IPS-20b (cell line): Measurements from ENCODE around the gene TMEM176B.
"Not testable (repeated sequence)": the region's sequence is repeated elsewhere in the genome, so short reads cannot be mapped to it uniquely, and the experiment has no call there.

ENCODE experiments used
- H3K27ac ChIP-seq: one replicate; pipeline ENCODE4 v1.5.1; 2013; ENCODE audit warnings: low read length
- H3K27me3 ChIP-seq: 2 replicates; pipeline ENCODE4 v1.6.1; 2013; ENCODE audit warnings: mild to moderate bottlenecking, low read length, inconsistent platforms; ENCODE audit not compliant: insufficient read depth
- H3K36me3 ChIP-seq: 2 replicates; pipeline ENCODE4 v1.6.1; 2013; ENCODE audit warnings: low read depth, mild to moderate bottlenecking, inconsistent platforms, low read length, moderate library complexity; ENCODE audit not compliant: insufficient read depth
- H3K4me1 ChIP-seq: 2 replicates; pipeline ENCODE4 v1.6.1; 2013; ENCODE audit warnings: mild to moderate bottlenecking, control low read depth, inconsistent platforms, low read length, moderate library complexity; ENCODE audit not compliant: insufficient read depth
- H3K4me3 ChIP-seq: 2 replicates; pipeline ENCODE4 v1.5.1; 2013; ENCODE audit warnings: mild to moderate bottlenecking, low read length, inconsistent platforms
- H3K9ac ChIP-seq: 2 replicates; pipeline ENCODE4 v1.6.1; 2013; ENCODE audit warnings: low read depth, mild to moderate bottlenecking, inconsistent platforms, low read length, moderate library complexity
- H3K9me3 ChIP-seq: 2 replicates; pipeline ENCODE4 v1.6.1; 2013; ENCODE audit warnings: mild to moderate bottlenecking, low read depth, low read length, inconsistent platforms; ENCODE audit not compliant: insufficient read depth

The TMEM176B gene

GRCh38 chr7:150784954-150785353 is 15.2 kb downstream of the TMEM176B start:
- Histone ChIP-seq H3K27ac (no peak overlapping the region), H3K9me3 (no peaks in the 10 kb centered on the region), H3K4me3 (no peak overlapping the region), H3K27me3 (peaks cover 21% of the 10 kb centered on the region), H3K36me3 (no peaks in the 10 kb centered on the region), H3K9ac (no peak overlapping the region), H3K4me1 (no peaks in the 10 kb centered on the region)

GRCh38 chr7:150784120-150784736 is 15.9 kb downstream of the TMEM176B start:
- Histone ChIP-seq H3K27me3 (peaks cover 18% of the 10 kb centered on the region), H3K9me3 (no peaks in the 10 kb centered on the region), H3K9ac (no peak overlapping the region), H3K4me3 (no peak overlapping the region), H3K4me1 (no peaks in the 10 kb centered on the region), H3K27ac (no peak overlapping the region), H3K36me3 (no peaks in the 10 kb centered on the region)

GRCh38 chr7:150781961-150782360 is 18.2 kb downstream of the TMEM176B start:
- Histone ChIP-seq H3K4me1 (no peaks in the 10 kb centered on the region), H3K27ac (no peak overlapping the region)

DNA sequence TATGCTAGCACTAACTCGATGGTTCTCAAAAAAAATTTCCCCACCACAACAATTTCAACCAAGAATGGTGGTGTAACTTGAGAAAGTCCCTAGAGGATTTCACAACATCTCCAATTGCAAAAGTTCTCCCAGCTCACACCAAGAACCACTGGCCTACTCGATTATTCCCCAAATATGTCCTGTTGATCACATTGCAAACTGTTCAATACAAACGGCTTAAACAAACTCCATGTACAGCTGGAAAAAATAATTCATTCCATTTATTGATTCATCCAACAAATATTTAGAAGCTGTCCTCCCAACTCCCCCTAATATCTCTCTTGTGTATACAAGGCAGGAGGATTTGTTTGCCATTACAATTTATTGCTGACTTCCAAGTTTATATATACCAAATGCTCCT is 19.1 kb downstream of the TMEM176B start:
- peaks cover 18% of the 10 kb centered on the region for H3K27me3 ChIP-seq
- no peaks in the 10 kb centered on the region for H3K36me3 ChIP-seq
- no peaks in the 10 kb centered on the region for H3K4me1 ChIP-seq
- H3K9me3 ChIP-seq = no peaks in the 10 kb centered on the region
- no peak overlapping the region for H3K4me3 ChIP-seq
- H3K27ac ChIP-seq = no peak overlapping the region
- no peak overlapping the region for H3K9ac ChIP-seq

More at GRCh38 chr7:150781961-150782360, 18.2 kb downstream of the TMEM176B start:
- Histone ChIP-seq H3K9me3 (no peaks in the 10 kb centered on the region), H3K36me3 (no peaks in the 10 kb centered on the region), H3K27me3 (peaks cover 18% of the 10 kb centered on the region), H3K4me3 (no peak overlapping the region), H3K9ac (no peak overlapping the region)

GRCh38 chr7:150780292-150780691 is 19.9 kb downstream of the TMEM176B start:
- Histone ChIP-seq H3K36me3 (no peaks in the 10 kb centered on the region), H3K9me3 (no peaks in the 10 kb centered on the region), H3K27ac (no peak overlapping the region), H3K4me1 (no peaks in the 10 kb centered on the region), H3K9ac (no peak overlapping the region), H3K27me3 (peaks cover 18% of the 10 kb centered on the region), H3K4me3 (no peak overlapping the region)

DNA sequence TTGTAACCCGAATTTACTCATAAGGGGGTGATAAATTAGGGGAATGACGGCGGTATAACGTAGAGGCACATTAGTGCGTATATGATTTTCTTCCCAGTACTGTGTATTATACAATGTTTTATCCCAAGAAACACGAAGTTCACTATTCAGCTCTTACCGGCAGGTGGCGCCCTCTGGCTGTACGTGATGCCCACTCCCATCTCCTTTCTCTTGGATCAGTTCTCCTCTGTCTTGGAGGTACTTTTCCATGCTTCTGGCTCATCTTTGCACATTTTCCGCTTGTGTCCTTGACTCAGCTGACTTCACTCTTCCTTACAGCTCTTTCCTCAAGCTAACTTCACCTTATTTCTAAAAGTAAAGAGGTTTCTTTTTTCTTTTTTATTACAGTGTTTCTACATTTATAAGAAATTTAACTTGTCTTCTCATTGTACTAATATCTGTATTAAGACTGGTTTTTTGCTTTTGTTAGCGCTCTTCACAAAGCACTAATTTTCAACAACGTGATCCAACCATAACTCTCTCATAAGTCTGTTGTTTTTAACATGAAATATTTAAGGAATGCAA is 21.3 kb downstream of the TMEM176B start:
- H3K4me1 ChIP-seq = no peaks in the 10 kb centered on the region
- no peak overlapping the region for H3K9ac ChIP-seq
- no peaks in the 10 kb centered on the region for H3K9me3 ChIP-seq
- peaks cover 8% of the 10 kb centered on the region; the same call in 1 of the 2 replicates for H3K27me3 ChIP-seq
- H3K27ac ChIP-seq = no peak overlapping the region
- H3K4me3 ChIP-seq = no peak overlapping the region
- no peaks in the 10 kb centered on the region for H3K36me3 ChIP-seq

- Histone ChIP-seq H3K27me3 (peaks cover 8% of the 10 kb centered on the region; the same call in 1 of the 2 replicates), H3K9ac (no peak overlapping the region), H3K4me1 (no peaks in the 10 kb centered on the region), H3K36me3 (no peaks in the 10 kb centered on the region), H3K27ac (no peak overlapping the region), H3K9me3 (no peaks in the 10 kb centered on the region), H3K4me3 (no peak overlapping the region)
Measured at GRCh38 chr7:150778014-150778737, 22.0 kb downstream of the TMEM176B start.

GRCh38 chr7:150774131-150774530 is 26.0 kb downstream of the TMEM176B start:
- not testable (repeated sequence) for H3K27ac ChIP-seq, H3K4me1 ChIP-seq, H3K27me3 ChIP-seq, H3K36me3 ChIP-seq, H3K9me3 ChIP-seq, H3K9ac ChIP-seq, H3K4me3 ChIP-seq

GRCh38 chr7:150769768-150770167 is 30.4 kb downstream of the TMEM176B start:
- Histone ChIP-seq H3K9me3 (no peaks in the 10 kb centered on the region; the same call in 1 of the 2 replicates), H3K27me3 (no peaks in the 10 kb centered on the region), H3K4me1 (peaks cover 9% of the 10 kb centered on the region; the same call in 1 of the 2 replicates), H3K27ac (no peak overlapping the region), H3K9ac (no peak overlapping the region), H3K36me3 (no peaks in the 10 kb centered on the region), H3K4me3 (no peak overlapping the region)

- H3K27ac ChIP-seq = no peak overlapping the region
- H3K4me3 ChIP-seq = no peak overlapping the region
- H3K9me3 ChIP-seq = no peaks in the 10 kb centered on the region
- H3K36me3 ChIP-seq = no peaks in the 10 kb centered on the region
- no peak overlapping the region for H3K9ac ChIP-seq
- no peaks in the 10 kb centered on the region for H3K27me3 ChIP-seq
- peaks cover 11% of the 10 kb centered on the region; the same call in 1 of the 2 replicates for H3K4me1 ChIP-seq
Measured at GRCh38 chr7:150766334-150766709, 33.8 kb downstream of the TMEM176B start.

DNA sequence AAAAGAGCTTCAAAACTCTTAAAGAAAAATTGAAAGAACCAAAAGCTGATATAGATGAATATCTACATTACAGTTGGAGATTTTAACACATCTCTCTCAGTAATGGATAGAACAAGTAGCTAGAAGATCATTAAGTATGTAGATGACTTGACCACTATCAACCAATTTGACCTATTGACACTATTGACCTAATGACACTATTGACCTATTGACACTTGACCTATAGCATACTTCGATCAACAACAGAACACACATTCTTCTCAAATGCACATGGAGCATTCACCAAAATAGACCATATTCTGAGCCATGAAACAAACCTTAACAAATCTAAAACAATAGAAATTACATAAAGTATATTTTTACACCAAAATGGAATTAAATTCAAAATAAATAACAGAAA is 40.7 kb downstream of the TMEM176B start:
- Histone ChIP-seq H3K27ac (no peak overlapping the region), H3K4me3 (no peak overlapping the region), H3K9me3 (no peaks in the 10 kb centered on the region), H3K27me3 (peaks cover 14% of the 10 kb centered on the region; the same call in 1 of the 2 replicates), H3K4me1 (no peaks in the 10 kb centered on the region; the same call in 1 of the 2 replicates), H3K9ac (no peak overlapping the region), H3K36me3 (no peaks in the 10 kb centered on the region)

DNA sequence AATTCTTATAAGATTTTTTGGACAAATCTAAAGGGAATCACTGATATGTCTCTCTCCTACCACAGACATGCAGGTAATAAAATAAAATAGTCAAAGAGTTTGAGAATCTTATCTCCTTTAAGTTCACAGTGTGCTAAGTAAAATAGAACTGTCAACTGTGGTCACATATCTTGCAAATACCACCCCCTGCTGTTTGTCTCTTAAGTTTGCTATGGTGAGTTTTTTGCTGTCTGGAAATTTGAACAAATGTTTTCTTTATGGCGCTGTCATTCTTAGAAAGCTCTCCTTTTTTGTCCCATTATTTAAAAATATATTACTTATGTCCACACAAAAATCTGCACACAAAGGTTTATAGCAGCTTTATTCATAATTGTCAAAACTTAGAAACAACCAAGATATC is 43.3 kb downstream of the TMEM176B start:
- H3K4me3 ChIP-seq = no peak overlapping the region
- no peaks in the 10 kb centered on the region for H3K4me1 ChIP-seq
- no peak overlapping the region for H3K9ac ChIP-seq
- peaks cover 28% of the 10 kb centered on the region for H3K27me3 ChIP-seq
- no peak overlapping the region for H3K27ac ChIP-seq
- no peaks in the 10 kb centered on the region for H3K9me3 ChIP-seq
- no peaks in the 10 kb centered on the region for H3K36me3 ChIP-seq
